ENCODE measurements around the gene MAP2K6.

MAP2K6 gene

GRCh38 chr17:69433093-69433492 lies 18.6 kb downstream of the MAP2K6 start:
- no peak for DNase-seq
- H3K4me1 Mint-ChIP-seq (ENCODE audit: low read depth in 2 of 2): peaks cover 31 to 32% of the 10 kb centered on the region in 2 donors

GRCh38 chr17:69434164-69434579 lies 19.7 kb downstream of the MAP2K6 start:
- H3K4me3 Mint-ChIP-seq: no peak overlapping the region
- peaks cover 24 to 26% of the 10 kb centered on the region in 2 donors for H3K4me1 Mint-ChIP-seq (ENCODE audit: low read depth in 2 of 2)
- no peaks in the 10 kb centered on the region for H3K9me3 Mint-ChIP-seq
- no peaks in the 10 kb centered on the region for H3K27me3 Mint-ChIP-seq
- no peak overlapping the region for H3K27ac Mint-ChIP-seq
- ATAC-seq (replicated peaks) (no peak), DNase-seq (no peak)
- peaks cover 4% of the 10 kb centered on the region for H3K36me3 Mint-ChIP-seq (ENCODE audit: insufficient read depth)

More at GRCh38 chr17:69433093-69433492, 18.6 kb downstream of the MAP2K6 start:
- Mint-ChIP-seq H3K4me3 (no peak overlapping the region), H3K36me3 (ENCODE audit: insufficient read depth) (peaks cover 4% of the 10 kb centered on the region), H3K27ac (no peak overlapping the region), H3K27me3 (no peaks in the 10 kb centered on the region), H3K9me3 (no peaks in the 10 kb centered on the region)
- ATAC-seq (replicated peaks): no peak

- Mint-ChIP-seq H3K27ac (no peak overlapping the region), H3K27me3 (no peaks in the 10 kb centered on the region), H3K4me3 (no peak overlapping the region), H3K4me1 (ENCODE audit: low read depth in 2 of 2) (peaks cover 12 to 17% of the 10 kb centered on the region in 2 donors), H3K9me3 (peaks cover 0 to 2% of the 10 kb centered on the region in 2 donors), H3K36me3 (ENCODE audit: insufficient read depth) (no peaks in the 10 kb centered on the region)
- ATAC-seq (replicated peaks): no peak
- DNase-seq: no peak
Measured at GRCh38 chr17:69435971-69436696, 21.6 kb downstream of the MAP2K6 start.

GRCh38 chr17:69437475-69437874 lies 23.0 kb downstream of the MAP2K6 start:
- Mint-ChIP-seq H3K27ac (no peak overlapping the region), H3K27me3 (no peaks in the 10 kb centered on the region), H3K4me3 (no peak overlapping the region), H3K4me1 (ENCODE audit: low read depth in 2 of 2) (peaks cover 12 to 14% of the 10 kb centered on the region in 2 donors), H3K9me3 (peaks cover 0 to 2% of the 10 kb centered on the region in 2 donors), H3K36me3 (ENCODE audit: insufficient read depth) (no peaks in the 10 kb centered on the region)
- ATAC-seq (replicated peaks) (no peak), DNase-seq (no peak)

- Mint-ChIP-seq H3K36me3 (ENCODE audit: insufficient read depth) (no peaks in the 10 kb centered on the region), H3K9me3 (peaks cover 0 to 2% of the 10 kb centered on the region in 2 donors), H3K4me3 (no peak overlapping the region), H3K27me3 (no peaks in the 10 kb centered on the region), H3K4me1 (ENCODE audit: low read depth in 2 of 2) (peaks cover 6 to 12% of the 10 kb centered on the region in 2 donors), H3K27ac (no peak overlapping the region)
- ATAC-seq (replicated peaks) (no peak), DNase-seq (no peak)
Measured at GRCh38 chr17:69438776-69439175, 24.3 kb downstream of the MAP2K6 start.

GRCh38 chr17:69441179-69441578 lies 26.7 kb downstream of the MAP2K6 start:
- H3K36me3 Mint-ChIP-seq (ENCODE audit: insufficient read depth): no peaks in the 10 kb centered on the region
- H3K4me3 Mint-ChIP-seq: no peak overlapping the region
- no peak for DNase-seq
- no peak for ATAC-seq (replicated peaks)
- no peaks in the 10 kb centered on the region for H3K27me3 Mint-ChIP-seq
- H3K4me1 Mint-ChIP-seq (ENCODE audit: low read depth in 2 of 2): peaks cover 9 to 22% of the 10 kb centered on the region in 2 donors
- H3K27ac Mint-ChIP-seq: no peak overlapping the region
- peaks cover 0 to 2% of the 10 kb centered on the region in 2 donors for H3K9me3 Mint-ChIP-seq

- ATAC-seq (replicated peaks) (no peak), DNase-seq (no peak)
- H3K27ac Mint-ChIP-seq: no peak overlapping the region
- peaks cover 11 to 14% of the 10 kb centered on the region in 2 donors for H3K4me1 Mint-ChIP-seq (ENCODE audit: low read depth in 2 of 2)
- H3K4me3 Mint-ChIP-seq: no peak overlapping the region
- no peaks in the 10 kb centered on the region for H3K27me3 Mint-ChIP-seq
- peaks cover 2% of the 10 kb centered on the region for H3K36me3 Mint-ChIP-seq (ENCODE audit: insufficient read depth)
- peaks cover 0 to 2% of the 10 kb centered on the region in 2 donors for H3K9me3 Mint-ChIP-seq
Measured at GRCh38 chr17:69443138-69443537, 28.6 kb downstream of the MAP2K6 start.

GRCh38 chr17:69444023-69444422 lies 29.5 kb downstream of the MAP2K6 start:
- Mint-ChIP-seq H3K27ac (peak overlapping the region in 1 of 2 donors; percentile 53), H3K4me3 (no peak overlapping the region), H3K9me3 (peaks cover 0 to 2% of the 10 kb centered on the region in 2 donors), H3K27me3 (no peaks in the 10 kb centered on the region), H3K4me1 (ENCODE audit: low read depth in 2 of 2) (peaks cover 16 to 21% of the 10 kb centered on the region in 2 donors), H3K36me3 (ENCODE audit: insufficient read depth) (peaks cover 4% of the 10 kb centered on the region)
- ATAC-seq (replicated peaks) (no peak), DNase-seq (no peak)

GRCh38 chr17:69445132-69445531 lies 30.6 kb downstream of the MAP2K6 start:
- peaks cover 4% of the 10 kb centered on the region for H3K36me3 Mint-ChIP-seq (ENCODE audit: insufficient read depth)
- no peaks in the 10 kb centered on the region for H3K27me3 Mint-ChIP-seq
- peaks cover 0 to 2% of the 10 kb centered on the region in 2 donors for H3K9me3 Mint-ChIP-seq
- H3K4me1 Mint-ChIP-seq (ENCODE audit: low read depth in 2 of 2): peaks cover 14 to 20% of the 10 kb centered on the region in 2 donors
- peak overlapping the region in 1 of 2 donors; percentile 53 for H3K27ac Mint-ChIP-seq
- H3K4me3 Mint-ChIP-seq: peak overlapping the region in 1 of 2 donors; percentile 40
- ATAC-seq (replicated peaks) (peak; percentile 29), DNase-seq (no peak)

- ATAC-seq (replicated peaks): no peak
- H3K36me3 Mint-ChIP-seq (ENCODE audit: insufficient read depth): peaks cover 4% of the 10 kb centered on the region
- H3K4me3 Mint-ChIP-seq: no peak overlapping the region
- peaks cover 27 to 43% of the 10 kb centered on the region in 2 donors for H3K4me1 Mint-ChIP-seq (ENCODE audit: low read depth in 2 of 2)
- no peak overlapping the region for H3K27ac Mint-ChIP-seq
- H3K9me3 Mint-ChIP-seq: no peaks in the 10 kb centered on the region
- no peak for DNase-seq
- H3K27me3 Mint-ChIP-seq: no peaks in the 10 kb centered on the region
Measured at GRCh38 chr17:69447726-69448125, 33.2 kb downstream of the MAP2K6 start.

GRCh38 chr17:69448431-69449102 lies 34.1 kb downstream of the MAP2K6 start:
- DNase-seq: no peak
- Mint-ChIP-seq H3K36me3 (ENCODE audit: insufficient read depth) (peaks cover 4% of the 10 kb centered on the region), H3K27ac (no peak overlapping the region), H3K9me3 (no peaks in the 10 kb centered on the region), H3K4me3 (no peak overlapping the region), H3K4me1 (ENCODE audit: low read depth in 2 of 2) (peaks cover 30 to 47% of the 10 kb centered on the region in 2 donors), H3K27me3 (no peaks in the 10 kb centered on the region)
- ATAC-seq (replicated peaks): no peak

GRCh38 chr17:69450131-69450530 lies 35.6 kb downstream of the MAP2K6 start:
- no peaks in the 10 kb centered on the region for H3K27me3 Mint-ChIP-seq
- no peaks in the 10 kb centered on the region for H3K9me3 Mint-ChIP-seq
- H3K4me3 Mint-ChIP-seq: no peak overlapping the region
- ATAC-seq (replicated peaks) (no peak), DNase-seq (no peak)
- peaks cover 24 to 41% of the 10 kb centered on the region in 2 donors for H3K4me1 Mint-ChIP-seq (ENCODE audit: low read depth in 2 of 2)
- H3K27ac Mint-ChIP-seq: peak overlapping the region in 1 of 2 donors; percentile 4
- H3K36me3 Mint-ChIP-seq (ENCODE audit: insufficient read depth): peaks cover 4% of the 10 kb centered on the region

GRCh38 chr17:69450918-69451317 lies 36.4 kb downstream of the MAP2K6 start:
- no peaks in the 10 kb centered on the region for H3K27me3 Mint-ChIP-seq
- no peak for ATAC-seq (replicated peaks)
- peak overlapping the region in 1 of 2 donors; percentile 4 for H3K27ac Mint-ChIP-seq
- H3K4me3 Mint-ChIP-seq: no peak overlapping the region
- DNase-seq: no peak
- H3K4me1 Mint-ChIP-seq (ENCODE audit: low read depth in 2 of 2): peaks cover 26 to 40% of the 10 kb centered on the region in 2 donors
- H3K36me3 Mint-ChIP-seq (ENCODE audit: insufficient read depth): peaks cover 4% of the 10 kb centered on the region
- no peaks in the 10 kb centered on the region for H3K9me3 Mint-ChIP-seq
